Stimulated activated CD8-positive, alpha-beta memory T cell treated with anti-CD3 and anti-CD28 coated beads, Interleukin-15, amount 100 ng/mL, for 24 hours (primary cell): ENCODE results near the gene EPG5.
"Not testable (repeated sequence)": the region's sequence is repeated elsewhere in the genome, so short reads cannot be mapped to it uniquely, and the experiment has no call there.

Experiments used
- DNase-seq: peaks from one replicate; pipeline ENCODE4 v3.0.0-alpha.2; 2020; ENCODE audit warnings: low read depth

EPG5 gene

GRCh38 chr18:45861926-45862325, 105.2 kb downstream of the EPG5 start:
- no peak for DNase-seq

GRCh38 chr18:45860971-45861370, 106.2 kb downstream of the EPG5 start:
- DNase-seq: no peak

GRCh38 chr18:45860492-45860891, 106.6 kb downstream of the EPG5 start:
- DNase-seq: no peak

GRCh38 chr18:45859334-45859733, 107.8 kb downstream of the EPG5 start:
- no peak for DNase-seq

DNA sequence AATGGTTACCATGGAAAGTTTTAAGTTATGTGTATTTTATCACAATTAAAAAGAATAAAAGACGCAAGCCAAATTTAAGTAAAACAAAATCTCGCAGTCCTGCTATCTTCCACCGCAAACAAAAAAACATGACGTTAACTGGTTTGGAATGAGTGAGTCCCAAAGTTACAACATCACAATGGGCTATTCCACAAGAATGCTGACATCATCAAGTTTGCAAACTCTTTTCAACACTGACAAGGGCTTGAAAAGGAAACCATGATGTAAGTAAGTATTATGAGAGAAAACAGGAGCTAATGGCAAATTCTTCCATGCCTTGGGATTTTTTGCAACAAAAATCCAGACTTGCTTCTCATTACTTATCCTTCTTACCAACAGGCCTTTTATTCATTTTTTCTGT, 110.6 kb downstream of the EPG5 start:
- no peak for DNase-seq

DNA sequence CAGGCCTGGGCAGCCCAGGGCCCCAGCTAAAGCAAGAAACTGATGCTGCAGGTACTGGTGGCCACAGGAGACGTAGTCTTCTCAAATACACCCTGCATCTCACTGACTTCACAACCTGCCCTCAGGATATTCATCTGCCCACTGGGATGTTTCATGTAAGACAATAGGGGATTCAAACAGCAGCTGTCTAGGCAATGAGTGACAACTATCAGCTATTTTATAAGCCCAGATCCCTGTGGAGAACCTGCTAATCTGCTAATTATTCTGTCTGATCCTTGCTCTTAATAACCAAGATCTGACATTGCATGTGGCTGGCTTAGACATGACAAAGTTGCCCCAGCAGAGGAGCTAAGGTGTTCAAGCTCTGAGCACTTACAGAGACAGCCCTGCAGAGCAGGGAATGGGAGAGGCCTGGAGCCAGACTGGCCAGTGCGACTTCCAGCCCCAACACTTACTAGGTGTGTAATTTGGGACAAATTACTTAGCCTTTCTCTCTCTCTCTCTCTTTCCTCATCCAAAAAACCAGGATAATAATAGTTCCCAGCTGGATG, 113.0 kb downstream of the EPG5 start:
- DNase-seq: no peak

GRCh38 chr18:45852631-45853030, 114.5 kb downstream of the EPG5 start:
- DNase-seq: no peak

- no peak for DNase-seq
Measured at GRCh38 chr18:45851161-45851925, 115.8 kb downstream of the EPG5 start.

GRCh38 chr18:45850021-45850420, 117.1 kb downstream of the EPG5 start:
- no peak for DNase-seq

DNA sequence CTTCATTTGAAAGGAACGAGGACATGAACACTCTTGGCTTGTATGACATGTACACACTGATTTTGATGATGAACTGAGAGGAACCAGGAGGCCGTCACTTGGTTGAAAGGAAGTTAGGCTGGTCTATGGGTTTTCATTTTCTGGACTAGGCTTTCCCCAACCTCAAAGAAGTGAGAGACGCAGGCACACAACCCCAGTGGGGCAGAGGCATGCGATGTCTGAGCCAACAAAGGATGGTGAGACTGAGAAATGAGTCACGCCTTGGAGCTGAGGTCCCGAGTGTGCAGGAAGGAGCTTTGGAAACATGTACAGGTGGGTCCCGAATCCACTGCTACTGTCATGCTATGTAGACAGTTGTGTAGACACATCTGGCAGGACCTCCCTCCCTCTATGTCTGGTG, 117.6 kb downstream of the EPG5 start:
- no peak for DNase-seq

DNA sequence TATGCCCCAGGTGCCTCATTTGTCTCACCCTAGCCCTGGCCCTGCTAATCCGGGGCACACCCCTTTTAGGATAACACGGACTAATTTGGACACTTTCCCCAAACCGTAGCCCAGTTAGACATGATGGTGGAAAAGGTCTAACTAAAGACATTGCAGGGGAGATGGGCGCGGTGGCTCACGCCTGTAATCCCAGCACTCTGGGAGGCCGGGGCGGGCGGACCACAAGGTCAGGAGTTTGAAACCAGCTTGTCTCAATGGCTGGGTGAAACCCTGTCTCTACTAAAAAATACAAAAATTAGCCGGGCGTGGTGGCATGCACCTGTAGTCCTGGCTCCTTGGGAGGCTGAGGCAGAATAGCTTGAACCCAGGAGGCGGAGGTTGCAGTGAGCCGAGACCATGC, 118.5 kb downstream of the EPG5 start:
- DNase-seq: not testable (repeated sequence)

DNA sequence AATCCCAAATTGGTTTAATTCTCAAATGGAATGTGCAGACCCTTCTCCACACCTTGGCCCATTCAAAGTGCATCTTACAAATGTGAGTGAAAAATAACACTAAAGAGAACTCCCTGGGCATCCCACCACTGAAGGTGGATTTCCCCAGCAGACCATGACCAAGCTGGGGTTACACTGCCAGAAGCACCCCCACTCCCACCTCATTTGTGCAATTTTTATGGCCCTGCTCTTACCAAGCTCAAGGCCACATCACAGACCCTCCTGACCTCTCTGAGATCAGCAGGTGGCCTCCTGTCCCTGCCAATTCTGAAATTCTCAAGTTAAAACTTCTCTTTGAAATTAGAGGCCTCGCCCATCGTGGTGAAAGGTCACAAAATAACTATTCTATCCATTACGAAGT, 120.0 kb downstream of the EPG5 start:
- no peak for DNase-seq

GRCh38 chr18:45845410-45845809, 121.7 kb downstream of the EPG5 start:
- no peak for DNase-seq

GRCh38 chr18:45844938-45845337, 122.2 kb downstream of the EPG5 start:
- no peak for DNase-seq

- no peak for DNase-seq
Measured at GRCh38 chr18:45843019-45843418, 124.1 kb downstream of the EPG5 start.

- DNase-seq: no peak
Measured at GRCh38 chr18:45841765-45842442, 125.2 kb downstream of the EPG5 start.

DNA sequence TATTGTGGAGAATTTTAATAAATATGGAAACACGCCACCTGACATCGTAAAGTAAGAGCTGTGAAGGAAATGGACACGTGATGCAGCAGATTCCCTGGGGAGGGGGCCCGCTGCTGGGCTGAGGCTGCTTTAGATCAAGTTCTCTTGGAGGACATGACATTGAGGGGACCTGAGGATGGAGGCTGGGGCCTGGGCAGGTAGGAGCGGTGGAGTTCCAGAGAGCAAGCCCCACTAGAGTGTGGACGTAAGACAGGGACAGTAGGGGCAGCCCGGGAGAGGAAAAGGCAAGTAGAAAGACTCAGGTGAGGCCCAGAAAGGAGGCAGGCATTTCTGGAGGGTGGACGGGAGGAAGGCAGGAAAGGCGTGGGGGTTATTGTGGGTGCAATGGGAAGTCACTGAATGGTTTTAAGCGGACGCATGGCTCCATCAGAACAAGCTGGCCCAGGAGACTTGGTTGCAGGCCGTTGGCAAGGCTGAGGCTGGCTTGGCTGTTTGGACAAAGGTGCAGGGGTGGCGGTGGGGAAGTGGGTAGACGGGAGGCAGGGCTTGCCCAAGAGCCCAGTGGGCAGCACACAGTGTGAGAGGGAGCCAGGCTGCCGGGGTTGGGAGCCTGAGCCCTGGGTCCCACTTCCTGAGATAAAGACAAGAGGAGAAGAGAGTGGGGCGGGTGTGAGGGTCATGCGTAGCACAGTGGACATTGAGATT, 125.9 kb downstream of the EPG5 start:
- DNase-seq: no peak

DNA sequence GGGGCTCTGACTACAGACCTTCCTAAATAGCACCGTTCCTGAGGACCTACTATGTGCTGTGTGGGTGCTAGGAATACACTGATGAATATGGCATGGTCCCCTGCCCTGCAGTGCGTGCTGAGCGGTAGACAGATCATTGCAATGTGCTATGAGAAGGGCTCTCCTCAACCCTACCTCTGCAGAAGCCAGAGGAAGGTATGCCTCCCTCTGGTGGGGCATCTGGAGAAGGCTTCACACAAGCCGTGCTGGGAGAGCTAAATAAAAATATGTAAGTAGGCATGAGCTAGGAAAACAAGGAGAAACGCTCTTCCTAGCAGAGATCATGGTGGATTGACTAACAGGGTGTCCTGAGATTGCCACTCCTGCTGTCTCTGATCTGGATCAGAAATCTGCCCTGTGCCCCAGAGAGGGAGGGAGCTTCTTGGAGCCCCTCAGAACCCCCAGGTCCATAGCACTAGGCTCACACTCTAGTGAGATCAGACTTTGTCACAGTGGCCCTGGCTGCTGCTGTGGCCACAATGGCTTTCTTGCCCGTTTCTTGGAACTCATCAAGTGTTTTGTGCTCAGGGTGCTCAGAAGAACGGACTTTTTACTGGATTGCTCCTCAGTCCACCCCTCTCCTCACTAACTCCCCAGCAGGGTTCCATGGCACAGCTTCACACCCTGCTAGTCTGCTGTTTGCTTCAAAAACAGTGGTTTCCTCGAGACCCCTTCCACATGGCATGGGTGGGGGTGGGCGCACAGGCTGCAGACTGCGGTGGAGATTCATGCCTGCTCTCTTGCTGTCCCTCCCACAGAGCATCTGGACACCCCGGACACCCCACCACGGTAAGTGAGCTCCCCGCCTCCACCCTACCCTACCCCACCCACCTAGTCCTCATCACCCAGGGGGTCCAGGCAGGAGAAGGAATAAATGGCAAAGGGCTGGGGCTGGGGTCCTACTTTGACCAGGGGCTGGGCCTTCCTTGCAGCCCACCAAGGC, 127.4 kb downstream of the EPG5 start:
- DNase-seq: no peak

- no peak for DNase-seq
Measured at GRCh38 chr18:45838302-45839070, 128.6 kb downstream of the EPG5 start.

GRCh38 chr18:45837283-45838070, 129.7 kb downstream of the EPG5 start:
- DNase-seq: no peak
